GM10847 (cell line): Measurements from ENCODE around the gene CHST11.

Experiments used
- POLR2A ChIP-seq: IDR thresholded peaks from 2 replicates; pipeline ENCODE4 v1.6.1; 2011; ENCODE audit not compliant: insufficient read length; ENCODE audit errors: extremely low read depth

CHST11 gene

DNA sequence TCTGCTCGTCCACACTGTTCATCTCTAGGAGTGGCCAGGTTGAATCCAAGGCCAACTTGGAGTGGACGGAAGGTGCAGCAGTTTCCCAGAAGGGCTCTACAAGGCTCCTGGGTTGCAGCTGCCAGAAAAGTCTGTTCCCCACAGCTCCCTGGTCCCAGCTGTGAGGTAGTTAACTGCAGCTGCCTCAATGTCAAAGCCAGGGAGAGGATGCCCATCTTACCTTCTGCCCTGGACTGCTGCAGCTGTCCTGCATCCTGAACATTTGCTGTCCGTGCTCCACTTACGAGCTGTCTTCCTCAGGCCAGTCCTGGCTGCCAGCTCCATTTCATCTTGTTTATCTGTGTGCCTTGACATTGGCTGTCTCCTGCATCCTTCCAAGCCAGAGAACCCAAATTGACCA is 274.0 kb downstream of the CHST11 start:
- no peak for TF ChIP-seq POLR2A

DNA sequence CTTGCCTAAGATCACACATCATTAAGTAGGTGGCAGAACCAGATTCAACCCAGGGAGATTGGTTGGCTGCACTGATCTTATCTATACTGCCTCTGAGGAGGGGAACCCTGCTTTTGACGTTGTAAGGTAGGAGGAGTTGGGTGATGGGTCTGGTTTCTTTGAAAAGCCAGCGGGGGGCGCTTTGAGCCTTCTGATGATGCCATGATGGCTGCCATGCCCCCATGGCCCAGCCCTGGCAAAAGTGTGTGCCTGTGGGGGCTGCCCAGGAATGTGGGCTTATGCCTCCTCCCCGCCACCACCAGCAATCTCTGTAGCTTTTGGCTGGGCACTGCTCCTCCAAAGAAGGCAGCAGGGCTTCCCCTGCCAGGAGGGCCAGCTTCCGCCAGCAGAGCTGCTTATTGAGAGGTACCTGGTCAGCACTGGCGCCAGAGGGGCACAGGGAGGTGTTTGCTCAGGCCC is 277.0 kb downstream of the CHST11 start:
- TF ChIP-seq POLR2A, result no peak

DNA sequence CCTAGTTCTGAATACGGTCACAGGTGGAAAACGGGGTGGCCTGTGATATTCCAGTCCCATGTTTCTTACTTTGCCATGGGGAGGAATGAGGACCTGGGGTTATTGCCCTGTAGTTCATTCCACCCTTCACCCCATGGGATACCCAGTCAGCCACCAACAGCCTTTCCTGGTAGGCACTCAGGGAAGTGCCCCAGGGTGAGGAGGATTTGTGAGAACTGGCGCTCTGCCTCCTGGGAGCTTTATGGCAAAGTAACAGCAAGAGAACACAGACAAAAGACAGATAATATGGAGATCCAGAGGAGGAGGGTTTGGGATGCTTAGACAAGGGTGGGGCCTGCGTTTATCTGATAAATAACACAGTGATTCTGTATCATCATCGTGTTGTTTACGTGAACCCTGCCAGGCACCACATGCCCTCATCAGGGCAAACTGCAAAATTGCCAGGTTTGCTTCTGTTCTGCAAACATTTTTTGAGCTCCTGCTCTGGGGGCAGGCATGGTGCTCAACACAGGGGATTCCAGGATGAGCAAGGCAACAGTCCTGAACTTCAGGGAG is 277.9 kb downstream of the CHST11 start:
- TF ChIP-seq POLR2A, result no peak

DNA sequence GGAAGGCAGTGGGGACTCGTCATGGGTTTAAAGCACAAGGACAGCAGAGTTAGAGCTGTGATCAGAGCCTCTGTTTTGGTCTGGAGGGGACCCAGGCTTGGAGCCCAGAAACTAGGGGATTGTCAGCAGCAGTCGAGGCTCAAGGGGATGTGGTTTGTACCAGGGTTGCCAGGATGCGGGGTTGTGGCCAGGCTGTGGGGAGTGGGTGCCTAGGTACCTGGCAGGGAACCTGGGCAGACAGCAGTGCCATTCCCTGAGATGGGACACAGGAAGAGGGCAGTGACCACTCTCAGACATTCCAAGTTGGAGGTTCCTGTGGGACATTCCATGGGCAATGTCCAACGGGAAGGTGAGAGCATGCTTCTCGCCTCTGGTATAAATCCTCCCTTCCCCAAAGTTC is 279.1 kb downstream of the CHST11 start:
- TF ChIP-seq POLR2A, result no peak

DNA sequence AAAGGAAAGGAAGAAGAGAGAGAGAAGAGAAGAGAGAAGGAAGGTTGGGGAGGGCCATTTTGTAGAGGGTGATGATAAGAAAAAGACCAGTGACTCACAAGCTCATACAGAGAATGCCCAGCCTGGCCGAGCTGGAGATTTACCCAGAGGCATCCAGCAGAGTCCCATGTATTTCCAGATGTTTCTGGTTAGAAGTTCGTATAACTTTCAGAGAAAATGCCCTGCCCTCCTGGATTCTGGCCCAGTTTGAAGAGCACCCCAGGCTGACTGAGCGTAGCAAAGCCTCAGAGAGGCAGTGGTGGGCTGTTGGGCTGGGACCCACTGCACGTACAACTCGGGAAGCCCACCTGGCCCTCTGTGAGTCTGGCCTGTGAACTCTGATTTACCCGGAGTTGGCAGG is 279.6 kb downstream of the CHST11 start:
- no peak for TF ChIP-seq POLR2A

DNA sequence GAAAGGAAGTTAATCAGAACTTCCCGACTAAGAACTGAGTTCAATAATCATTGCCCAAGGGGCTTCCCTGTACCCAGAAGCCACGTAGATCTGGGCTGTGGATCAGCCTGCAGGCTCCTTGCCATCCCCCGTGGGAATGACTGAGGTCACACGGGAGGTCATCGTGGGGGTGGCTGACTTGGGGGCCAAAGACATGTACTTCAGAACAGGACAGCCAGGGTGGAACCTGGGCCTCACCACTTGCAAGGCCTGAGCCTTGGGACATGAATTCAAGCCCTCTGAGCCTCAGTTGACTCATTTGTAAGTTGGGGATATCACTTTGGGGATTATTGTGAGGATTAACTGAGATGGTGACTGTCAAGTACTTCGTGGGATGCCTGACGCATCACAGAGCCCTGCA is 280.4 kb downstream of the CHST11 start:
- TF ChIP-seq POLR2A, result no peak

DNA sequence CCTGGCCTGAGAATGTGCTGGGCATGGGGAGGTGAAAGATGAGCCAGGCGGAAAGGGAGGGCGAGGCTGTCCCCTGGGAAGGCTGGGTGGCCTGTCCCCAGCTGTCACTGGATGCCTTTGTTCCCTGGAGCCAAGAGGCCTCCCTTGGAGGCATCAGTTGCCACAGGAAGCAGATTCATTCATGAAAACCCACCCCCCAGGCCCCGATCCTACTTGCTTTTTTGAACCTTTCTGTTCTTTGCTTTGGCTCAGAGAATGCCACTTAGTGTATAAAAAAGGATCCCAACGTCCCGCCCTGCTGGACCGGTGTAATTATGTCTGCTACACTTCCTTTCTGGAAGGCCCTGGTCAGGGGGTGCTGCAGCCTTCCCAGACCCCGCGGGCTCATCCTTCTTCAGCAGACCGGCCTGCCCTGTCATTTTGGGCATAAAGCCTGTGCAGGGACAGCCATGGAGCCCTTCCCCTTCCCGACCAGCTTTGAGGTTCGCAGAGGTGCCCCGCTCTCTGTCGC is 281.1 kb downstream of the CHST11 start:
- no peak for TF ChIP-seq POLR2A

DNA sequence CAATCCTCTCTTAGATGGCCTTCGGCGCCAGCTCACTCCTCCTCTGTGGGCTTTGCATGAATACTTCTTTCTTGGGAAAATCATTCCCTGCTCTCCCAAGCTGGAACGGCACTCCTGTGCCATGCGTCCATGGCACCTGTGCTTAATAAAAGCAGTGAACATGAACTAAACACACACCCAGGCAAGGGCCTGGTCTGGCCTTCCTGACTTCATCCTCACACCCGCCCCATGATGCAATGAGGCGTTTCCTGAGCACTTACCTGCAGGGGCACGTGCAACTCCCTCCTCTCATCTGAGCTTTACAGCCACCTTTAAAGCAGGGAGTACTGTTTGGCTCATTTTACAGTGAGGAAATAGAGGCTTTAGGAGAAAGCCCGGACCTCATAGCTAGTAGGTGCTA is 281.6 kb downstream of the CHST11 start:
- no peak for TF ChIP-seq POLR2A

DNA sequence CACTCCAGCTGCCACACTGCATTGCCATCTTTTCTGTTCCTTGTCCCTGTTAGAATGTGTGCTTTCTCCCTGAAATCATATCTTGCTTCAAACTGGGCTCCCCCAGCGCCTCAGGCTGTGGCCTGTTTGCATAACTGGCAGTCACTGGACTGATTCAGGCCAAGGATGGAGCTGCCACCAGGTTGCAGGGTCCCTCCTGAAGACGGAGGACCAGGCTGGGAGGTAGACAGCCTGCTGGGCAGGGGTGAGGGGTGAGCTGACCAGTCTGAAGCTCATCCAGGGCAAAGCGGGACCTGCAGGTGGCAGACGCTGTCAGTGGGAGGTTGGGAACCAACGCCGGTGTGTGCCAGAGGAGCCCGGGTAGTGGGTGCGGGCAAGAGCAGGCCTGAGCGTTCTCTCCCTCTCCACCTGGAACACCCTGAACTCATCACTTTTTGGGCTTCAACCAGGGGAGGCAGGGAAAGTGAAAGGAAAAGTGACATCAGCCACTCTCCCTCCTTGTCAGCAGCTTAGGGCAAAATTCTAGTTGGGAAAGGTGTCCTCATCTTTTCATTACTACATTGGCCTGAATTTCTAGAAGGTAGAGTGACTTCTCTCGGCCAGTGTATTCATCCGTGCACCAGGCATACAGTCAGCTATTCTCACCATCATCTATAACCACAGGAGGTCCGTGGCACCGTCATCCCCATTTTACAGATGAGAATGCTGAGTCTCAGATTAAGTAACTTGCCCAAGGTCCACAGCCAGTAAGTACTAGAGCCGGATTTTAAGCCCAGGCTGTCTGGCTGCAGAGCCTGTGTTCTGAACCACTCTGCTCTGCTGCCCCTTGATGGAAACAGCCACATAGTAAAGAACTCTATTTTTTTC is 282.3 kb downstream of the CHST11 start:
- TF ChIP-seq POLR2A, result no peak

DNA sequence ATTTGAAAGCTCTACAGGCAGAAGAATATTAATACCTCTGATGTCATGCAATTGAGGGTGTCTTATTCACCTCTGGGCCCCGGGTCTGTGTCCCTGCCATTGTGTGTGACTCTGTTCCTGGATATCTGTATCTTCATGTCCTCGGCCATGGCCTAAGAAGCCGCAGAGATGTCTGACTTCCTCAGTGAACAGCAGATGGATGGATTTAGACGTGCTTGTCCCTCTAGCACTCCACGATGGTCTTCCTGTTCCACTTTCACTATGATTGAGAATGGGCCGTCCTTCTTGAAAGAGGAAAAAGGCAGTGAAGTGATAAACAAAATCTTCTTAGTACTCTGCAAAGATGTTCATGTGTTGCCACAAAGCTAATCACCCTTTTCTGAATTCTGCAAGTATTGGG is 283.9 kb downstream of the CHST11 start:
- no peak for TF ChIP-seq POLR2A

DNA sequence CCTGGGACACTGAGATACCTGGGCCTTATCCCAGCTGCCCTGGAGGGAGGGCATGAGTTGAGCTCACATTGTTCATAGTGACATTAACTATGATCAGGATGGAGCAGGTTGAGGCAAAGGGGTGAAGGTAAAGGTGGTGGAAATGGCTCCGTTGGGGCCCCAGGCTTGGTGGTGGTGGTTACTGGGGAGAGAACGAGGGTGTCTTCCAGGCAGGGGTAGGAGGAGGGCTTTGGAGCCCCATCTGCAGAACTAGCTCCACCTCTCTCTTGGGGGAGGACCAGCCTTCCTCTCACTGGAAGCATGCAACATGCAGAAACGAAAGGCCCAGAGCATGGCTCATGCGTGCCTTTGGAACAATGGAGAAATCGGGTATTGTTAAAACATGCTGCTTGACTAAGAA is 284.3 kb downstream of the CHST11 start:
- TF ChIP-seq POLR2A, result no peak

DNA sequence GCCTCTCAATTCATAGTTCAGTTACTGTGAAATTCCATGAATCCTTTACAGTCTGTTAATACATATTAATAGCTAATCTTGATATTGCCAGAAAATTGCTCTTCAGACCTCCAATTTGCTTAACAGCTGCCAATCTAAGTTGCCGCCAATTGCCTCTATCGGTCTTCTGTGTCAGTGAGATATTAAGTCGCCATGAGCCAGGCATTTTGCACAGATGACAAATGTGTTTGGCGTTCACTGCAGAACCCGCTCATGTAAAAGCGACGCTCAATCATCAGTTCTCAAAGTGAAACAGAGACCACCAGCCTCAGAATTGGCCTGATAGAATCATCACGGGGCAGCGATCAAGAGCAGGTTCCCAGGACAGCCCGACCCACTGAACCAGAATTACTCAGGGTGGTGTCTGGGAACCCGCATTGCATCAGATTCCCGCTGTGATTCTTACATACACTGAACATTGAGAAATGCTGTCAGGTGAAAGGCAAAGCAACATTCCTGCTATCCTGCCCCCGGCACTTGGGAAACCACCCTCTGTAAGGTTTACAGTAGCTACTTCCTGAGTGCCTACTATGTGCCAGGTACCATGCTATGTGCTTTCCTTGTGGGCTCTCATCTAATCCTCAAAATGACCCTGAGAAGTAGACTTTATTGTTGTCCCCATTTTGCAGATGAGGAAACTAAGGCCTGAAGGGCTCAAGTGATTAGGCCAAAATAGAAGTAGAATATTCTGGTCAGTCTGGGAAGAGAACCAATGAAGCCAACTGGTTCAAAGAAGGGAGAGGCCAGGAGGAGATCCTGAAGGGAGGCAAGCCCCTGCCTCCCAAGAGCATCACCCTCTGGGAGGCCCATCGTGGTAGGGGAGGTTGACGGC is 285.0 kb downstream of the CHST11 start:
- TF ChIP-seq POLR2A, result no peak

DNA sequence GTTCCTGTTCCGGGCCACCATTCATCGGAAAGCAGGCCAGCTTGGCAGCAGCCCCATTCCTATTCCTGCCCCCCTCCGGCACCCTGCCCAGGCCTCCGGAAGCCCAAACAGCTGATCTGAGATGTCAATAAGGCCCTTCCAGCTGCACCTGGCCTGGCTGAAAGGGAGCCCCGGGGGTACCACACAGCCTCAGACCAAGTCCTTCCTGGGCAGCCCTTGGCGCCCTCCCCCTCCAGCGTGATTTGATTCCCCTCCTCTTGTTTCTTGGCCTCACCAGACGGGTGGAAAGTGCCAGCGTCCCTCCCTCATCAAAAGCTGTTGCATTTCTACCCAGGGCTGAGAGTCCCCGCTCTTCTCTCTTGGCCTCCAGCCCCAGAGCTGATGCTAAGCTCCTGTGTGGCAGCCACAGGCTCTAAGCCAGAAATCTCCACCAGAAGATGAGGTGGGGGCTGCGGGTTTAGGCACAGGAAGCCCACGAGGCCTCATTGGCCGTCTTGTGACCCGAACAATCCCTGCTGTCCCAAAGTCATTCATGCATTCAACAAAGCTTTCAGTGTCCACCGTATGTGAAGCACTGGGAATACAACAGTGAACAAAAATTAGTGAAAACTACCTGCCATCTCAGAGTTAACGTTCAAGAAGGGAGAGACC is 285.9 kb downstream of the CHST11 start:
- no peak for TF ChIP-seq POLR2A

DNA sequence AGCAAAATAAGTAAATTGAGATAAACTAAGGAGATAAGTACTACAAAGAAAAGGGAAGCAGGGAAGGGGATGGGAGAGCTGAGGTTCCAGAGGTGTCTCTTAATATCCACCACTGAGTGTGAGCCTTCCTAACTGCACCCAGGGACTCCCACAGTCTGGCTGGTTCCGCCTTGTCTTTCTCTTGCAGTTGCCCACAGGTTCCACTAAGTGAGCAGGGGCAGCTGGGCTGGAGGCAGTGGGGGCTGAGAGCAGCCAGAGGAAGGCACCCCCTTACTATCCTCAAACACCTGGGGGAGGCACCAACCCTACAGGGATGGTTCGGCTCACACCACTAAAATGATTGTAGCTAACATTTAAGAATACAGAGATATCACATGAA is 286.4 kb downstream of the CHST11 start:
- TF ChIP-seq POLR2A, result no peak

DNA sequence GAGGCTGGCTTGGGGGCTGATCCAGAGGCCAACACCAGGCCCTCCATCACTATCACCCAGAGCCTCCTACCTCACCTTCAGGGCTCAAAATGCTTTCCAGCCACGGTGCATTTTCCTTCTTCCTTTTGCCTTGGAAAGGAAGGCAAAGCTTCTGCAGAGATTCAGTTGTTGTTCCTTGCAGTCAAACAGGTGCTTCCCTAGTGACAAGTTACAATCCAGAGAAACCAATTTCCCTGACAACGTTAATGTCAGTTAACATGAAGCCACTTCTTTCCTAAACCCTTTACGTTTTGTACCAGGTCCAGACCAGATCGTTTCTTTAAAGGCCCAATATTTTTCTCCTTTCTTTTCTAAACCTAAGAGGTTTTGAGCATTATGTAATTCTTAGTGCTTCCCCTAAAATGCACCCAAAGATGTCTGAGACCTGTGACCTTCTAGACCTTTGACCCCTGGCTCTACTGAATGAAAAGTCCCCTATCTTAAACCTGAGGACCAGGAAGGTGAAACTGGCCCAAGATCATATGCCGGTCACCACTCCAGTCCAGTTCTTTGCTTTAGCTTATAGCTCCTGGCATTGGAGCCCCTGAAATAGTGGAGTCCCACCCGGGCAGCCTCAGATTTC is 289.8 kb downstream of the CHST11 start:
- no peak for TF ChIP-seq POLR2A

DNA sequence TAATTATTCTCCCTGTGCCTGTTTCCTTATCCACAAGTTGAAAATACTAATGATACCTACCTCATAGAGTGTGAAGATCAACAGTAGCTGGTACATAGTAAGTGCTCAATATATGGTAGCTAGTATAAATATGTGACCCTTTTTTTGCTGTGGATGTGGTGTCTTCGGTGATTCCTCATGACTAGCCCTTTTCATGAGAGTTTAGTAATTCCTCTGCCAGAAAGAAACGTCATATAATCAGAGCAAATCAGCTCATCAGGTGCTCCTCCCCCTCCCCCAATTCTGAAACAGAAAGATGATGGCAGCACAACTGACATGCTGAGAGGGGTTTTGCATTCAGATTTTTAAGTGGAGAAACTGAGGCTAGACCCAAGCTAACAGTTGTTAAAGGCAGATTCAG is 290.6 kb downstream of the CHST11 start:
- TF ChIP-seq POLR2A, result no peak
